ENCODE data around the gene SCAPER.

DNA sequence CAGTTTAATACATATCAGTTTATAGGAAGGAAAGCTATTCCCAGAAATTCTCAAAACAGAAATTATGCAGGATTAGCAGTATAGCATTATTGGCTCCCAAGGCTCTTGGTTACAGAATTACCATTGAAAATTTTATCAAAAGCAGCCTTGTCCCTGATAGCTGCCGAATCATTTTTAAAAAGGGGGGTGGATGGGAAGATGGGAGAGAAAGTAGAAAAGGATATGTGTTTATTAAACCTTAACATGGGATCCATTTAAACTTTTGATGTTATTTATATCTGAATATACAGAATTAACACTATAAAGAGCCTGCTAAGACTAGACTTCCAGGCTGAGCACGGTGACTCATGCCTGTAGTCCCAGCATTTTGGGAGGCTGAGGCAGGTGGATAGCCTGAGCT lies 37.2 kb upstream of the SCAPER start:
- TF ChIP-seq, protein P1, sequence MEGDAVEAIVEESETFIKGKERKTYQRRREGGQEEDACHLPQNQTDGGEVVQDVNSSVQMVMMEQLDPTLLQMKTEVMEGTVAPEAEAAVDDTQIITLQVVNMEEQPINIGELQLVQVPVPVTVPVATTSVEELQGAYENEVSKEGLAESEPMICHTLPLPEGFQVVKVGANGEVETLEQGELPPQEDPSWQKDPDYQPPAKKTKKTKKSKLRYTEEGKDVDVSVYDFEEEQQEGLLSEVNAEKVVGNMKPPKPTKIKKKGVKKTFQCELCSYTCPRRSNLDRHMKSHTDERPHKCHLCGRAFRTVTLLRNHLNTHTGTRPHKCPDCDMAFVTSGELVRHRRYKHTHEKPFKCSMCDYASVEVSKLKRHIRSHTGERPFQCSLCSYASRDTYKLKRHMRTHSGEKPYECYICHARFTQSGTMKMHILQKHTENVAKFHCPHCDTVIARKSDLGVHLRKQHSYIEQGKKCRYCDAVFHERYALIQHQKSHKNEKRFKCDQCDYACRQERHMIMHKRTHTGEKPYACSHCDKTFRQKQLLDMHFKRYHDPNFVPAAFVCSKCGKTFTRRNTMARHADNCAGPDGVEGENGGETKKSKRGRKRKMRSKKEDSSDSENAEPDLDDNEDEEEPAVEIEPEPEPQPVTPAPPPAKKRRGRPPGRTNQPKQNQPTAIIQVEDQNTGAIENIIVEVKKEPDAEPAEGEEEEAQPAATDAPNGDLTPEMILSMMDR (conservative IDR thresholded peaks at IDR 0.05; ENCODE audit: low read depth, low read length): no peak
- TF ChIP-seq POLR2A (IDR thresholded peaks at IDR 0.05; ENCODE audit: low read depth, low read length): no peak
- no peak for TF ChIP-seq RCOR1 (IDR thresholded peaks at IDR 0.05; ENCODE audit: insufficient replicate concordance, low read length)
- no peak for TF ChIP-seq MAFK (IDR thresholded peaks at IDR 0.05; ENCODE audit: low read depth, low read length)
- TF ChIP-seq BHLHE40 (IDR thresholded peaks at IDR 0.05; ENCODE audit: low read depth, low read length): no peak
- TF ChIP-seq NFE2L2 (IDR thresholded peaks at IDR 0.05; ENCODE audit: low read depth, low read length): no peak
- no peak for TF ChIP-seq MXI1 (IDR thresholded peaks at IDR 0.05; ENCODE audit: borderline replicate concordance, low read depth, low read length)
- no peak for TF ChIP-seq CEBPB (IDR thresholded peaks at IDR 0.05; ENCODE audit: low read depth, low read length)
- no peak for TF ChIP-seq MAZ (IDR thresholded peaks at IDR 0.05; ENCODE audit: borderline replicate concordance, low read depth, low read length)
- TF ChIP-seq, protein P2, sequence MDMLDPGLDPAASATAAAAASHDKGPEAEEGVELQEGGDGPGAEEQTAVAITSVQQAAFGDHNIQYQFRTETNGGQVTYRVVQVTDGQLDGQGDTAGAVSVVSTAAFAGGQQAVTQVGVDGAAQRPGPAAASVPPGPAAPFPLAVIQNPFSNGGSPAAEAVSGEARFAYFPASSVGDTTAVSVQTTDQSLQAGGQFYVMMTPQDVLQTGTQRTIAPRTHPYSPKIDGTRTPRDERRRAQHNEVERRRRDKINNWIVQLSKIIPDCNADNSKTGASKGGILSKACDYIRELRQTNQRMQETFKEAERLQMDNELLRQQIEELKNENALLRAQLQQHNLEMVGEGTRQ (IDR thresholded peaks at IDR 0.05; ENCODE audit: low read depth, low read length): no peak
- TF ChIP-seq RAD21 (IDR thresholded peaks at IDR 0.05; ENCODE audit: low read length): no peak
- no peak for TF ChIP-seq FOS (IDR thresholded peaks at IDR 0.05; ENCODE audit: low read depth, low read length)
- TF ChIP-seq RFX5 (IDR thresholded peaks at IDR 0.05; ENCODE audit: low read depth, low read length): no peak
- no peak for TF ChIP-seq SMC3 (IDR thresholded peaks at IDR 0.05; ENCODE audit: low read depth, low read length)
